Lower leg skin (tissue), 4 donors: ENCODE results near the gene TECPR2. TPM values are rescaled to one million over a fixed set of nuclear protein-coding genes. Genes with fewer than 3 reads are reported as not detected.

Source experiments
- DNase-seq, 2 donors: peaks; one replicate each; pipeline ENCODE4 v3.0.0-alpha.2; 2019; ENCODE audit warnings: low spot score in 2 of 2
- H3K4me3 ChIP-seq: fragments of 200-600 bp; sonication (generic); 2 replicates; pipeline ENCODE4 v1.5.1; 2017; ENCODE audit warnings: mild to moderate bottlenecking, low read depth; ENCODE audit not compliant: poor library complexity, severe bottlenecking
- POLR2A ChIP-seq, 2 donors: fragments of 450-650 bp; IDR thresholded peaks; one replicate each; pipeline ENCODE4 v1.6.1; 2016 to 2017; ENCODE audit warnings: antibody characterized with exemption in 2 of 2, mild to moderate bottlenecking in 1 of 2, moderate library complexity in 1 of 2
- WGBS, 2 donors: methylation state at CpG; one replicate each; pipeline ENCODE4 v1.1.5; 2018; 5-methylcytosine and 5-hydroxymethylcytosine counted together
- intact Hi-C: fragments of 100-400 bp; cut with DNase I; formaldehyde crosslinking; loops from one replicate; pipeline ENCODE4 v1.15.0; 2023; ENCODE audit warnings: low total_unique reads
- total RNA-seq, 4 donors: library from RNA; depleted of rRNA; stranded (reverse); fragments of >200 nt; gene quantifications; one replicate each; pipeline ENCODE4 v1.1.0, GENCODE V29; 2016
- TF ChIP-seq, protein P1 (sequence below), 3 donors: fragments of 450-650 bp; IDR thresholded peaks; one replicate each; pipeline ENCODE4 v1.5.1; 2016; ENCODE audit warnings: antibody characterized with exemption in 3 of 3, mild to moderate bottlenecking in 3 of 3, moderate library complexity in 2 of 3

Gene TECPR2
- total RNA-seq, 4 donors from 2014 or later = 10.8 to 37.8 (median 17.8) TPM

GRCh38 chr14:102493585-102493984, 130.8 kb downstream of the TECPR2 start:
- WGBS, 2 donors = 89 to 92% methylated on average over 15 of the region's 15 CpGs

GRCh38 chr14:102495491-102496330, 133.0 kb downstream of the TECPR2 start:
- 94 to 95% methylated on average over 14 to 22 of the region's 26 CpGs for WGBS, 2 donors
- TF ChIP-seq, protein P1, sequence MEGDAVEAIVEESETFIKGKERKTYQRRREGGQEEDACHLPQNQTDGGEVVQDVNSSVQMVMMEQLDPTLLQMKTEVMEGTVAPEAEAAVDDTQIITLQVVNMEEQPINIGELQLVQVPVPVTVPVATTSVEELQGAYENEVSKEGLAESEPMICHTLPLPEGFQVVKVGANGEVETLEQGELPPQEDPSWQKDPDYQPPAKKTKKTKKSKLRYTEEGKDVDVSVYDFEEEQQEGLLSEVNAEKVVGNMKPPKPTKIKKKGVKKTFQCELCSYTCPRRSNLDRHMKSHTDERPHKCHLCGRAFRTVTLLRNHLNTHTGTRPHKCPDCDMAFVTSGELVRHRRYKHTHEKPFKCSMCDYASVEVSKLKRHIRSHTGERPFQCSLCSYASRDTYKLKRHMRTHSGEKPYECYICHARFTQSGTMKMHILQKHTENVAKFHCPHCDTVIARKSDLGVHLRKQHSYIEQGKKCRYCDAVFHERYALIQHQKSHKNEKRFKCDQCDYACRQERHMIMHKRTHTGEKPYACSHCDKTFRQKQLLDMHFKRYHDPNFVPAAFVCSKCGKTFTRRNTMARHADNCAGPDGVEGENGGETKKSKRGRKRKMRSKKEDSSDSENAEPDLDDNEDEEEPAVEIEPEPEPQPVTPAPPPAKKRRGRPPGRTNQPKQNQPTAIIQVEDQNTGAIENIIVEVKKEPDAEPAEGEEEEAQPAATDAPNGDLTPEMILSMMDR (IDR thresholded peaks at IDR 0.05) = no peak
- TF ChIP-seq POLR2A (IDR thresholded peaks at IDR 0.05) = no peak
- no peak for DNase-seq

More at GRCh38 chr14:102493585-102493984, 130.8 kb downstream of the TECPR2 start:
- TF ChIP-seq POLR2A (IDR thresholded peaks at IDR 0.05) = no peak
- TF ChIP-seq, protein P1 (IDR thresholded peaks at IDR 0.05) = no peak
- intact Hi-C loops = no loop called here
- H3K4me3 ChIP-seq = no peak overlapping the region
- no peak for DNase-seq

DNA sequence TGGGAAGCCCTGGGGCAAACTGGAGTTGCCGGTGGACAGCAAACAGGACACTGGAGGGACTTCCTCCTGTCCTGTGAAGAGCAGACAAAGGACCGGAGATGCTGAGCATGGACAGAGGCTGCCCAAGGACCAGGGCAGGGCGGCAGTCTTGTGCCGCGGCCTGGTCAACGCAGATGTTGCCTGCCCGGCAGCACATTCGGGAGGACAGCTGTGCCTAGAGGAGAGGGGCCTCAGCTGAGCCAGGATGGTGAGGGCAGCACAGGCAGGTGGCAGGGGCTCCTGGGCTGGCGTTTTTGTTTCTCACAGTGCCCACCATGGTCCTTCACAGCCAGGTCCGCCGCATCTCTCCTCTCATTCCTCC, 133.6 kb downstream of the TECPR2 start:
- intact Hi-C loops = no loop called here

More at GRCh38 chr14:102495491-102496330, 133.0 kb downstream of the TECPR2 start:
- intact Hi-C loops = no loop called here
- H3K4me3 ChIP-seq = no peak overlapping the region

DNA sequence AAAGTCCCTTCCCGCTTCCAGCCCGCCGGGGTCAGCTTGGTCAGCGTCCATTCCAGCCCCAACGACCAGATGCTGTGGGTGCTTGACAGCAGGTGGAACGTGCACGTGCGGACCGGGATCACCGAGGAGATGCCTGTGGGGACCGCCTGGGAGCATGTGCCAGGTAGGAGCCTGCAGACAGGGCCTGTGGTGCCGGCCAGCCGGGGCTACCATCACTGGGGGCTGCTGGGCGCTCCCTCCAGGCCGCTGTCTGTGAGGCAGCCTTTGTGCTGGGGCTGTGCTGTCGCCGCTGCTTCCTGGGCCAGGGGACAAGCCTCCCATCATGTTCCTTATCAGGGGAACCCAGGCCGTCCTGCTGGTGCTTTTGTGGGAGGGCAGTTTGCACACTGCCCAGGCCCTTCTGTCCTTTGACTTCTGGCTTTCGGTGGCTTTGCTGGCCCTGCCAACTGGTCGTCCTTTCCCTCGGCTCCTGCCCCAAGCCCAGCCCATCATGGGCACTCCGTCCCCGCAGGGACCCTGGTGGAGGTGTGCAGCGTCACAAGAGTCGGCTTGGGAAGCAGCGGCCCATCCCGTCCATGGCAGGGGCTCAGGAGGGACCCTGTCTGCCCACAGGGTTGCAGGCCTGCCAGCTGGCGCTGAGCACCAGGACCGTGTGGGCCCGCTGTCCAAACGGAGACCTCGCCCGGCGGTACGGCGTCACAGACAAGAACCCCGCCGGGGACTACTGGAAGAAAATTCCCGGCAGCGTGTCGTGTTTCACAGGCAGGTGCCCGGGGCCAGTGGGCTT, 134.4 kb downstream of the TECPR2 start:
- DNase-seq = no peak
- H3K4me3 ChIP-seq = no peak overlapping the region
- WGBS, 2 donors = 93 to 94% methylated on average over 40 to 42 of the region's 42 CpGs
- TF ChIP-seq, protein P1 (IDR thresholded peaks at IDR 0.05) = no peak
- no peak for TF ChIP-seq POLR2A (IDR thresholded peaks at IDR 0.05)
- intact Hi-C loops = no loop called here

More for the DNA sequence above, 133.6 kb downstream of the TECPR2 start:
- H3K4me3 ChIP-seq = no peak overlapping the region
- WGBS, 2 donors = 99 to 100% methylated on average over 3 to 10 of the region's 11 CpGs
- DNase-seq = no peak
- TF ChIP-seq, protein P1 (IDR thresholded peaks at IDR 0.05) = no peak
- no peak for TF ChIP-seq POLR2A (IDR thresholded peaks at IDR 0.05)

DNA sequence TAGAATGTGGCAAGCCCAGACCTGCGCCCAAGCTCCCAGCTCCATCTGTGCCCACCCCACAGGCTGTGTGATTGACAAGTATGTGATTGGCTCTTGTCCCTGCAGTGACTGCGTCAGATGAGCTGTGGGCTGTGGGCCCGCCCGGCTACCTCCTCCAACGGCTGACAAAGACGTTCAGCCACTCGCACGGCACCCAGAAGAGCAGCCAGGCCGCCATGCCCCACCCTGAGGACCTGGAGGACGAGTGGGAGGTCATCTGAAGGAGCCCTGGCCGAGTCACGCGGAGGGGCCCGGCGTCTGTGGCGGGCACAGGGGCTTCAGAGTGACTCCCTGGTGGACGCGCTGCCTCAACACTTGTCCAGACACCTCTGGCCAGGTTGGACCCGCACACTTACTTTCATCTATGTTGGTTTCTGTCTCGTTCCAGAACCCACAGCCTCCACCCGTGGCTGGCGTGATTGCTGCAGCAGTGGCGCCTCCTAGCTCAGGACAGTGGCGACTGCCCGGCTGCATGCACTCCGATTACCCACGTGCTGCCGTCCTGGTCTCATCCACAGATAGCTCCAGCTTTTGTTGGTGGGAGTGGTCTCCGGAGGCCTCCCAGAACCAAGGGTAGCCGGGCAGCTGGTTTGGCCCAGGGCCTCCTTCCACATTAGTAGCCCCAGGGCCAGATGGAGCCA, 135.4 kb downstream of the TECPR2 start:
- no peak overlapping the region for H3K4me3 ChIP-seq
- TF ChIP-seq, protein P1 (IDR thresholded peaks at IDR 0.05) = no peak
- TF ChIP-seq POLR2A (IDR thresholded peaks at IDR 0.05) = no peak
- intact Hi-C loops = no loop called here
- WGBS, 2 donors = 87 to 90% methylated on average over 24 to 30 of the region's 30 CpGs
- no peak for DNase-seq
